Measurements from ENCODE around the gene RHOB.
"Not testable (repeated sequence)": the region's sequence is repeated elsewhere in the genome, so short reads cannot be mapped to it uniquely, and the experiment has no call there.

RHOB gene

GRCh38 chr2:20490300-20491181 lies 43.7 kb downstream of the RHOB start:
- Histone ChIP-seq H3K27me3 (ENCODE audit: control insufficient read depth, insufficient read depth, low read length) (no peaks in the 10 kb centered on the region), H3K27ac (no peak overlapping the region), H3K79me2 (no peaks in the 10 kb centered on the region), H3K4me1 (no peaks in the 10 kb centered on the region), H3K9me3 (ENCODE audit: control insufficient read depth, low read length) (no peaks in the 10 kb centered on the region), H3K4me2 (ENCODE audit: low read length) (no peak overlapping the region), H3K9ac (no peak overlapping the region), H2AFZ (no peak overlapping the region), H3K36me3 (ENCODE audit: control insufficient read depth, insufficient read depth, low read length) (no peaks in the 10 kb centered on the region), H3K4me3 (ENCODE audit: low read depth, low read length) (no peak overlapping the region)
- TF ChIP-seq CTCF (IDR thresholded peaks at IDR 0.05) = no peak

DNA sequence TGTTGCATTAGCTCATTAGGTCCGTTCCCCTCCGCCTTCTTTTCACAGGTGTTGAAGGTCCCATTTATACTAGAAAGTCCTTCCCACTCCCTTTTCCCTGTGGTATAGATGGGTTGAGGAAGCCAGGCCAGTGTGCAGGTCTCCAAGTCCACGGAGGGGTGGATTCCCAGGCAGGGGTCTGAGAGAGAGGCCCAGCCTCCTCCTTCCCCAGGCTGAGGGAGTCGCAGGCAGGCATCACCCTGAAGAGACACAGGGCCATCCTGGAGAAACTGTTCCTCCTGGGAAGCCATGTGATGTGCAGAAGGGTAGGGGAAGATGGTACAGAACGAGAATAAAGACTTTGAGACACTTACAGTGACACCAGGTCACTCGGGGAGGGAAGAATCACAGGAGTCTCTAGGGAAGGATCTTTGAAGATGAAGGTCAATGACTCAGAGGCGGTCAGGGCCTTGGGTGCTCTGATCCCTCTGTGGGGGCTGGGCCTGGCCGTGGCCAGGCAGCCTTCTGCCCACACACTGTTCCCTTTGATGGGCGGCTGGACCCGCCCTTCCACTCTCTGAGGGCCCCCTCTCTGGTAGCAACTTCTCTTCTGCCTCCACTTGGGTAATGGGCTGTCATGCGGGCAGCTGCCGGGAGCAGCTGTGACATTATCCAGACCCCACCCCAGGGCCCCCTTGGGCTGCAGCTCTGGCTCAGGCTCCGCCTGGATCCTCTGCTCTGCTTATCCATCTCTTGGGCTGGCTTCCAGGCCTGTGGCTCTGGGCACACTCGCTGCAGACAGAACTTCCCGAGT lies 45.1 kb downstream of the RHOB start:
- no peak overlapping the region for H2AFZ ChIP-seq
- H3K27me3 ChIP-seq (ENCODE audit: control insufficient read depth, insufficient read depth, low read length) = no peaks in the 10 kb centered on the region
- no peaks in the 10 kb centered on the region for H3K79me2 ChIP-seq
- H3K9ac ChIP-seq = no peak overlapping the region
- H3K9me3 ChIP-seq (ENCODE audit: control insufficient read depth, low read length) = no peaks in the 10 kb centered on the region
- H3K4me1 ChIP-seq = no peaks in the 10 kb centered on the region
- H3K36me3 ChIP-seq (ENCODE audit: control insufficient read depth, insufficient read depth, low read length) = no peaks in the 10 kb centered on the region
- H3K27ac ChIP-seq = no peak overlapping the region
- H3K4me2 ChIP-seq (ENCODE audit: low read length) = no peak overlapping the region
- no peak for TF ChIP-seq CTCF (IDR thresholded peaks at IDR 0.05)
- no peak overlapping the region for H3K4me3 ChIP-seq (ENCODE audit: low read depth, low read length)

DNA sequence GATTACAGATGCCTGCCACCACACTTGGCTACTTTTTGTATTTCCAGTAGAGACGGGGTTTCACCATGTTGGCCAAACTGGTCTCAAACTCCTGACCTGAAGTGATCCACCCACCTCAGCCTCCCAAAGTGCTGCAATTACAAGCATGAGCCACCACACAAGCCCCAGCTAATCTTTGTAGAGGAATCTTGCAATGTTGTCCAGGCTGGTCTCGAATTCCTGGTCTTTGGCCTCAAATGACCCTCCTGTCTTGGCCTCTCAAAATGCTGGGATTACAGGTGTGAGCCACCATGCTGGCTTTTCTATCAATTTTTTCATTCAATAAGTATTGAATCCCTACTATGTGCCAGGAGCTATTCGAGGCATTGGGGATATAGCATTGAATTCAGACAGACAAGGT lies 46.2 kb downstream of the RHOB start:
- H3K79me2 ChIP-seq; H3K36me3 ChIP-seq (ENCODE audit: control insufficient read depth, insufficient read depth, low read length); H3K27me3 ChIP-seq (ENCODE audit: control insufficient read depth, insufficient read depth, low read length); H3K27ac ChIP-seq; H2AFZ ChIP-seq; H3K9me3 ChIP-seq (ENCODE audit: control insufficient read depth, low read length); H3K9ac ChIP-seq; H3K4me3 ChIP-seq (ENCODE audit: low read depth, low read length); H3K4me2 ChIP-seq (ENCODE audit: low read length); H3K4me1 ChIP-seq: not testable (repeated sequence)

GRCh38 chr2:20494241-20494640 lies 47.4 kb downstream of the RHOB start:
- Histone ChIP-seq H3K36me3 (ENCODE audit: control insufficient read depth, insufficient read depth, low read length) (no peaks in the 10 kb centered on the region), H3K4me2 (ENCODE audit: low read length) (no peak overlapping the region), H3K27ac (no peak overlapping the region), H3K27me3 (ENCODE audit: control insufficient read depth, insufficient read depth, low read length) (no peaks in the 10 kb centered on the region), H3K9me3 (ENCODE audit: control insufficient read depth, low read length) (no peaks in the 10 kb centered on the region), H2AFZ (no peak overlapping the region), H3K4me3 (ENCODE audit: low read depth, low read length) (no peak overlapping the region), H3K4me1 (no peaks in the 10 kb centered on the region), H3K79me2 (no peaks in the 10 kb centered on the region), H3K9ac (no peak overlapping the region)
- TF ChIP-seq CTCF (IDR thresholded peaks at IDR 0.05) = no peak

- no peak overlapping the region for H3K9ac ChIP-seq
- no peaks in the 10 kb centered on the region for H3K79me2 ChIP-seq
- no peaks in the 10 kb centered on the region for H3K27me3 ChIP-seq (ENCODE audit: control insufficient read depth, insufficient read depth, low read length)
- no peaks in the 10 kb centered on the region for H3K4me1 ChIP-seq
- no peaks in the 10 kb centered on the region for H3K9me3 ChIP-seq (ENCODE audit: control insufficient read depth, low read length)
- TF ChIP-seq CTCF (IDR thresholded peaks at IDR 0.05) = no peak
- no peak overlapping the region for H2AFZ ChIP-seq
- H3K27ac ChIP-seq = no peak overlapping the region
- no peak overlapping the region for H3K4me2 ChIP-seq (ENCODE audit: low read length)
- H3K36me3 ChIP-seq (ENCODE audit: control insufficient read depth, insufficient read depth, low read length) = no peaks in the 10 kb centered on the region
- H3K4me3 ChIP-seq (ENCODE audit: low read depth, low read length) = no peak overlapping the region
Measured at GRCh38 chr2:20496076-20496872, 49.4 kb downstream of the RHOB start.

All from parathyroid adenoma (tissue), 2 donors.